ENCODE data around the gene SUPT20HL1. TPM values are rescaled to one million over a fixed set of nuclear protein-coding genes. Genes with fewer than 3 reads are reported as not detected.
A peak's percentile ranks its signal among the peaks of the same experiment; 100 is the strongest.

Gene SUPT20HL1
- total and polyA plus RNA-seq, 3 experiments from 2014 or later = 0.10 TPM; not detected in 2

GRCh38 chrX:24325231-24325630 is 35.2 kb upstream of the SUPT20HL1 start:
- H3K27ac Mint-ChIP-seq = no peak overlapping the region
- no peak for DNase-seq
- no peaks in the 10 kb centered on the region for H3K36me3 Mint-ChIP-seq
- no peak overlapping the region for H3K27ac ChIP-seq (ENCODE audit: low read depth, low read length)
- no peak overlapping the region for H3K4me3 Mint-ChIP-seq
- POLR2A ChIA-PET = no interaction called here
- H3K9me3 ChIP-seq (ENCODE audit: low read length) = no peaks in the 10 kb centered on the region
- CTCF ChIA-PET = no interaction called here
- H3K9me3 Mint-ChIP-seq = no peaks in the 10 kb centered on the region
- peaks cover 17 to 27% of the 10 kb centered on the region in 2 donors for H3K27me3 Mint-ChIP-seq
- no peaks in the 10 kb centered on the region for H3K36me3 ChIP-seq (ENCODE audit: insufficient read depth, low read length)
- no peak overlapping the region for H3K4me3 ChIP-seq (ENCODE audit: low read length)
- H3K27me3 ChIP-seq (ENCODE audit: insufficient read depth, low read length, poor library complexity, severe bottlenecking) = no peaks in the 10 kb centered on the region
- no peaks in the 10 kb centered on the region for H3K4me1 ChIP-seq (ENCODE audit: insufficient read depth, low read length)
- H3K4me1 Mint-ChIP-seq = no peaks in the 10 kb centered on the region

DNA sequence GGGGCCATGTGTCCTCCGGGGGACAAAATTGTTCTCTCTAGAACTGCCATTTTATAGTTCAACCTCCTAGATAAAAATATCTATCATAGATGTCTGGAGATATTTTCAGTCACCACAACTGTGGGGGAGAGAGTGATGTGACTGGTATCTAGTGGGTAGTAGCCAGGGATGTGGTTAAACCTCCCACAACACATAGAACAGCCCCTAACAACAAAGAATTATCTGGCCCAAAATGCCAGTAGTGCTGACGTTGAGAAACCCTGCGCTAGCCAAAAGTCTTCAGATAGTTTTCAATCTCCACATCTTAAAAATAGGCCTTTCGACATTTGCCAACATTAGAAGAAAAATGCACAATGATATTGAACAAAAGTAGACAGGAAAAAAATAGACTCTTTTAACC is 27.6 kb upstream of the SUPT20HL1 start:
- H3K9me3 ChIP-seq (ENCODE audit: low read length) = no peaks in the 10 kb centered on the region
- no peaks in the 10 kb centered on the region for H3K4me1 ChIP-seq (ENCODE audit: insufficient read depth, low read length)
- DNase-seq = no peak
- Mint-ChIP-seq H3K9me3 (peaks cover 0 to 9% (median 2%) of the 10 kb centered on the region in 5 donors), H3K27ac (no peak overlapping the region), H3K4me1 (no peaks in the 10 kb centered on the region), H3K27me3 (peaks cover 17 to 20% of the 10 kb centered on the region in 2 donors), H3K36me3 (no peaks in the 10 kb centered on the region), H3K4me3 (no peak overlapping the region)
- POLR2A ChIA-PET = no interaction called here
- no peak overlapping the region for H3K4me3 ChIP-seq (ENCODE audit: low read length)
- no peak overlapping the region for H3K27ac ChIP-seq (ENCODE audit: low read depth, low read length)
- H3K27me3 ChIP-seq (ENCODE audit: insufficient read depth, low read length, poor library complexity, severe bottlenecking) = no peaks in the 10 kb centered on the region
- no peaks in the 10 kb centered on the region for H3K36me3 ChIP-seq (ENCODE audit: insufficient read depth, low read length)
- CTCF ChIA-PET = no interaction called here

DNA sequence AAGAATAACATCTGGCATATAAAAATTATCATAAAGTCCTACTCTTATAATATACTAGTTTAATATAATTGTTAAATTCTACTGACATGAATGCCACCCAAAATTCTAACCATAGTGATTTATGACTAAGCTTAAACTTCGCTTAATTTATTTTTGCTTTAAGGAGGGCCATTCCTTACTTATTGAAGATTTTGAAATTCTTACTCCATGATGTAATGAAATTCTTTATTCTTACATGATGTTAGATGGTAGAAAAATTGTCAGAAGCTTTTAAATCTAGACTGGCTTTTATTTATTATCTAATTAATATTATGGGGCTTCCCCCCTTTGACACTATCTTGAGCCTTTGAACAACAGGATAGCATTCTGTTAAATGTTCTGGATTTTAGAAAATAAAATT is 27.1 kb upstream of the SUPT20HL1 start:
- Mint-ChIP-seq H3K27ac (no peak overlapping the region), H3K36me3 (no peaks in the 10 kb centered on the region), H3K27me3 (peaks cover 17 to 19% of the 10 kb centered on the region in 2 donors), H3K4me3 (no peak overlapping the region), H3K9me3 (peaks cover 0 to 9% (median 2%) of the 10 kb centered on the region in 5 donors), H3K4me1 (no peaks in the 10 kb centered on the region)
- H3K27me3 ChIP-seq (ENCODE audit: insufficient read depth, low read length, poor library complexity, severe bottlenecking) = no peaks in the 10 kb centered on the region
- no peak overlapping the region for H3K4me3 ChIP-seq (ENCODE audit: low read length)
- no peaks in the 10 kb centered on the region for H3K4me1 ChIP-seq (ENCODE audit: insufficient read depth, low read length)
- no peak for DNase-seq
- H3K27ac ChIP-seq (ENCODE audit: low read depth, low read length) = no peak overlapping the region
- no peaks in the 10 kb centered on the region for H3K36me3 ChIP-seq (ENCODE audit: insufficient read depth, low read length)
- ChIA-PET CTCF (no interaction called here), POLR2A (no interaction called here)
- H3K9me3 ChIP-seq (ENCODE audit: low read length) = no peaks in the 10 kb centered on the region

DNA sequence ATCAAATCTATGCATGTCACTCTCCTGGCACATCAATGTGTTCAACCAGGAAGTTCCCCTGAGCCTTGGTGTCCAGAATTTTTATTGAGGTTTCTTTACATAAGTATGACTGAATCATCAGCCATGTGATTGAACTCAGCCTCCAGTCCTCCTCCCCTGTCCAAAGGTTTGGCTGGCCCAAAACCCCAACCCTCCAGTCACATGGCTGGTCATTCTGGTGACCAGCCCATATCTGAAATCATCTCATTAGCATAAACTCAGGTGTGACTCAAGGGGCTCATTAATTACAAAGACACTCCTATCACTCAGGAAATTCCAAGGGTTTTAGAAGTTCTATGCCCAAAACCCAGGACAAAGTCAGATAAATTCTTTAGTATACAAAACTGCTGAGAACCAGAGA is 26.0 kb upstream of the SUPT20HL1 start:
- Histone ChIP-seq H3K9me3 (ENCODE audit: low read length) (no peaks in the 10 kb centered on the region), H3K27ac (ENCODE audit: low read depth, low read length) (no peak overlapping the region), H3K4me3 (ENCODE audit: low read length) (no peak overlapping the region), H3K4me1 (ENCODE audit: insufficient read depth, low read length) (no peaks in the 10 kb centered on the region), H3K36me3 (ENCODE audit: insufficient read depth, low read length) (no peaks in the 10 kb centered on the region), H3K27me3 (ENCODE audit: insufficient read depth, low read length, poor library complexity, severe bottlenecking) (no peaks in the 10 kb centered on the region)
- Mint-ChIP-seq H3K27ac (no peak overlapping the region), H3K9me3 (peaks cover 0 to 9% (median 2%) of the 10 kb centered on the region in 5 donors), H3K4me3 (no peak overlapping the region), H3K27me3 (peaks cover 17 to 19% of the 10 kb centered on the region in 2 donors), H3K36me3 (no peaks in the 10 kb centered on the region), H3K4me1 (no peaks in the 10 kb centered on the region)
- no peak for DNase-seq
- ChIA-PET POLR2A (no interaction called here), CTCF (no interaction called here)

GRCh38 chrX:24335871-24336270 is 24.6 kb upstream of the SUPT20HL1 start:
- Histone ChIP-seq H3K27ac (ENCODE audit: low read depth, low read length) (no peak overlapping the region), H3K4me1 (ENCODE audit: insufficient read depth, low read length) (no peaks in the 10 kb centered on the region), H3K36me3 (ENCODE audit: insufficient read depth, low read length) (no peaks in the 10 kb centered on the region), H3K4me3 (ENCODE audit: low read length) (no peak overlapping the region), H3K9me3 (ENCODE audit: low read length) (no peaks in the 10 kb centered on the region), H3K27me3 (ENCODE audit: insufficient read depth, low read length, poor library complexity, severe bottlenecking) (no peaks in the 10 kb centered on the region)
- no peak for DNase-seq
- POLR2A ChIA-PET = no interaction called here
- CTCF ChIA-PET = no interaction called here
- Mint-ChIP-seq H3K27me3 (peaks cover 13 to 14% of the 10 kb centered on the region in 2 donors), H3K4me3 (no peak overlapping the region), H3K27ac (no peak overlapping the region), H3K9me3 (peaks cover 0 to 9% (median 2%) of the 10 kb centered on the region in 5 donors), H3K4me1 (no peaks in the 10 kb centered on the region), H3K36me3 (no peaks in the 10 kb centered on the region)

DNA sequence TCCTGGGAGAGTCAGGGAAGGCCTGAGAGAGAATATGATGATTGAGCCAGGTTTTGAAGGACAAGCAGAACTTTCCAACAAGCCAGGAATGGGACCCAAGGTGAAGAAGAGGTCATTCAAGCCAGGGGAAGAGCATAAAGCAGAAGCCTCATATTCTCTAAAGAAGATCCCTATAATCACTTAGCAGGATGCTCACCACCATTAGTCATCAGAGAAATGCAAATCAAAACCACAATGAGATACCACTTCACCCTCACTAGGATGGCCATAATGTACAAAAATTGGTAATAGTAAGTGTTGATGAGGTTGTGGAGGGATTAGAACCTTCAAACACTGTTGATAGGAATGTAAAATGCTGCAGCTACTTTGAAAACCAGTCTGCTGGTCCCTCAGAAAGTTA is 20.5 kb upstream of the SUPT20HL1 start:
- ChIA-PET POLR2A (no interaction called here), CTCF (no interaction called here)
- Mint-ChIP-seq H3K27me3 (peaks cover 0 to 17% of the 10 kb centered on the region in 2 donors), H3K27ac (no peak overlapping the region), H3K36me3 (no peaks in the 10 kb centered on the region), H3K4me3 (no peak overlapping the region), H3K4me1 (peaks cover 0 to 9% (median 0%) of the 10 kb centered on the region in 3 donors), H3K9me3 (peaks cover 0 to 2% (median 0%) of the 10 kb centered on the region in 5 donors)
- H3K36me3 ChIP-seq (ENCODE audit: insufficient read depth, low read length) = no peaks in the 10 kb centered on the region
- no peaks in the 10 kb centered on the region for H3K9me3 ChIP-seq (ENCODE audit: low read length)
- H3K4me1 ChIP-seq (ENCODE audit: insufficient read depth, low read length) = no peaks in the 10 kb centered on the region
- no peak overlapping the region for H3K27ac ChIP-seq (ENCODE audit: low read depth, low read length)
- DNase-seq = no peak
- H3K27me3 ChIP-seq (ENCODE audit: insufficient read depth, low read length, poor library complexity, severe bottlenecking) = no peaks in the 10 kb centered on the region
- no peak overlapping the region for H3K4me3 ChIP-seq (ENCODE audit: low read length)

DNA sequence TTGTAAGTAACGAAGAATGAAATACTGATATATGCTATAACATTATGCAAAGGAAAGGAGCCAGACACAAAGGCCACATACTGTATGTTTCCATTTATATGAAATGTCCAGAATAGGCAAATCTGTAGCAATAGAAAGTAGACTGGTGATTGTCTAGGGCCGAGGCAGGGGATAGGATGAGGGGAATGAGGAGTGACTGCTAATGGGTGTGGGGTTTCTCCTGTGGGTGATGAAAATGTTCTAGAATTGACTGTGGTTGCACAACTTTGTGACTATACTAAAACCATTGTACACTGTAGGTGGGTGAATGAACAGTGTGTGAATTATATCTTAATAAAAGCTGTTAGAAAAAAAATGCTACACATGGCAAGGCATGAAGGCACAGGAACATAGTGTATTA is 19.9 kb upstream of the SUPT20HL1 start:
- Mint-ChIP-seq H3K4me1 (peaks cover 0 to 9% (median 0%) of the 10 kb centered on the region in 3 donors), H3K27me3 (peaks cover 0 to 12% of the 10 kb centered on the region in 2 donors), H3K36me3 (no peaks in the 10 kb centered on the region), H3K4me3 (no peak overlapping the region), H3K27ac (no peak overlapping the region), H3K9me3 (peaks cover 0 to 2% (median 0%) of the 10 kb centered on the region in 5 donors)
- DNase-seq = no peak
- no peaks in the 10 kb centered on the region for H3K9me3 ChIP-seq (ENCODE audit: low read length)
- no peaks in the 10 kb centered on the region for H3K4me1 ChIP-seq (ENCODE audit: insufficient read depth, low read length)
- H3K36me3 ChIP-seq (ENCODE audit: insufficient read depth, low read length) = no peaks in the 10 kb centered on the region
- H3K27ac ChIP-seq (ENCODE audit: low read depth, low read length) = no peak overlapping the region
- H3K4me3 ChIP-seq (ENCODE audit: low read length) = no peak overlapping the region
- POLR2A ChIA-PET = no interaction called here
- CTCF ChIA-PET = no interaction called here
- H3K27me3 ChIP-seq (ENCODE audit: insufficient read depth, low read length, poor library complexity, severe bottlenecking) = no peaks in the 10 kb centered on the region

GRCh38 chrX:24341795-24342194 is 18.6 kb upstream of the SUPT20HL1 start:
- DNase-seq = no peak
- no peak overlapping the region for H3K4me3 ChIP-seq (ENCODE audit: low read length)
- peaks cover 0 to 2% (median 0%) of the 10 kb centered on the region in 5 donors for H3K9me3 Mint-ChIP-seq
- no peaks in the 10 kb centered on the region for H3K27me3 ChIP-seq (ENCODE audit: insufficient read depth, low read length, poor library complexity, severe bottlenecking)
- ChIA-PET POLR2A (no interaction called here), CTCF (no interaction called here)
- H3K4me1 Mint-ChIP-seq = peaks cover 0 to 9% (median 0%) of the 10 kb centered on the region in 3 donors
- H3K27ac ChIP-seq (ENCODE audit: low read depth, low read length) = no peak overlapping the region
- no peaks in the 10 kb centered on the region for H3K4me1 ChIP-seq (ENCODE audit: insufficient read depth, low read length)
- no peak overlapping the region for H3K4me3 Mint-ChIP-seq
- H3K9me3 ChIP-seq (ENCODE audit: low read length) = no peaks in the 10 kb centered on the region
- H3K27me3 Mint-ChIP-seq = peaks cover 0 to 4% of the 10 kb centered on the region in 2 donors
- H3K27ac Mint-ChIP-seq = no peak overlapping the region
- no peaks in the 10 kb centered on the region for H3K36me3 Mint-ChIP-seq
- H3K36me3 ChIP-seq (ENCODE audit: insufficient read depth, low read length) = no peaks in the 10 kb centered on the region

- POLR2A ChIA-PET = no interaction called here
Measured at GRCh38 chrX:24343719-24344118, 16.7 kb upstream of the SUPT20HL1 start.

More at GRCh38 chrX:24343719-24344118, 16.7 kb upstream of the SUPT20HL1 start:
- H3K4me3 Mint-ChIP-seq = peak overlapping the region in 5 of 7 donors; percentile 16 to 68 (median 42)
- Histone ChIP-seq H3K4me3 (ENCODE audit: low read length) (no peak overlapping the region), H3K27me3 (ENCODE audit: insufficient read depth, low read length, poor library complexity, severe bottlenecking) (no peaks in the 10 kb centered on the region), H3K27ac (ENCODE audit: low read depth, low read length) (no peak overlapping the region), H3K9me3 (ENCODE audit: low read length) (no peaks in the 10 kb centered on the region), H3K4me1 (ENCODE audit: insufficient read depth, low read length) (no peaks in the 10 kb centered on the region), H3K36me3 (ENCODE audit: insufficient read depth, low read length) (no peaks in the 10 kb centered on the region)
- H3K9me3 Mint-ChIP-seq = peaks cover 0 to 2% (median 0%) of the 10 kb centered on the region in 5 donors
- H3K36me3 Mint-ChIP-seq = no peaks in the 10 kb centered on the region
- H3K27ac Mint-ChIP-seq = peak overlapping the region in 1 of 8 donors; percentile 22
- CTCF ChIA-PET = interaction anchor here (0.8 kb wide), 1 partner anchor 27 kb away, joined by 4 read pairs; no protein-coding TSS in a partner anchor
- peaks cover 0 to 9% (median 0%) of the 10 kb centered on the region in 3 donors for H3K4me1 Mint-ChIP-seq
- DNase-seq = no peak
- H3K27me3 Mint-ChIP-seq = peaks cover 0 to 4% of the 10 kb centered on the region in 2 donors

Measured in CD8-positive, alpha-beta memory T cell (primary cell).